Measurements from ENCODE around the gene MUC2.

Gene MUC2

GRCh38 chr11:1073261-1073724 is 1.4 kb upstream of the MUC2 start:
- peak; percentile 60 for DNase-seq

GRCh38 chr11:1073851-1074243 is 827 bp upstream of the MUC2 start:
- DNase-seq: peak; percentile 50

GRCh38 chr11:1075341-1075911 is 752 bp downstream of the MUC2 start:
- peak; percentile 51 for DNase-seq

- DNase-seq: no peak
Measured at GRCh38 chr11:1076061-1076665, 1.5 kb downstream of the MUC2 start.

GRCh38 chr11:1077033-1077416 is 2.4 kb downstream of the MUC2 start:
- peak; percentile 48 for DNase-seq

- peak; percentile 59 for DNase-seq
Measured at GRCh38 chr11:1077417-1078119, 2.9 kb downstream of the MUC2 start.

- peak; percentile 55 for DNase-seq
Measured at GRCh38 chr11:1078191-1078601, 3.5 kb downstream of the MUC2 start.

- peak; percentile 59 for DNase-seq
Measured at GRCh38 chr11:1081601-1082311, 7.1 kb downstream of the MUC2 start.

GRCh38 chr11:1082346-1082727 is 7.7 kb downstream of the MUC2 start:
- DNase-seq: peak; percentile 53

- DNase-seq: no peak
Measured at GRCh38 chr11:1082728-1083620, 8.3 kb downstream of the MUC2 start.

GRCh38 chr11:1083621-1084551 is 9.2 kb downstream of the MUC2 start:
- peak; percentile 49 for DNase-seq

GRCh38 chr11:1084561-1085439 is 10.1 kb downstream of the MUC2 start:
- peak; percentile 56 for DNase-seq

- DNase-seq: peak; percentile 57
Measured at GRCh38 chr11:1085440-1086170, 10.9 kb downstream of the MUC2 start.

- peak; percentile 59 for DNase-seq
Measured at GRCh38 chr11:1086171-1087102, 11.8 kb downstream of the MUC2 start.

GRCh38 chr11:1087279-1087960 is 12.7 kb downstream of the MUC2 start:
- DNase-seq: peak; percentile 47

GRCh38 chr11:1087961-1088926 is 13.6 kb downstream of the MUC2 start:
- no peak for DNase-seq
